ENCODE results near the gene NFATC2.

DNA sequence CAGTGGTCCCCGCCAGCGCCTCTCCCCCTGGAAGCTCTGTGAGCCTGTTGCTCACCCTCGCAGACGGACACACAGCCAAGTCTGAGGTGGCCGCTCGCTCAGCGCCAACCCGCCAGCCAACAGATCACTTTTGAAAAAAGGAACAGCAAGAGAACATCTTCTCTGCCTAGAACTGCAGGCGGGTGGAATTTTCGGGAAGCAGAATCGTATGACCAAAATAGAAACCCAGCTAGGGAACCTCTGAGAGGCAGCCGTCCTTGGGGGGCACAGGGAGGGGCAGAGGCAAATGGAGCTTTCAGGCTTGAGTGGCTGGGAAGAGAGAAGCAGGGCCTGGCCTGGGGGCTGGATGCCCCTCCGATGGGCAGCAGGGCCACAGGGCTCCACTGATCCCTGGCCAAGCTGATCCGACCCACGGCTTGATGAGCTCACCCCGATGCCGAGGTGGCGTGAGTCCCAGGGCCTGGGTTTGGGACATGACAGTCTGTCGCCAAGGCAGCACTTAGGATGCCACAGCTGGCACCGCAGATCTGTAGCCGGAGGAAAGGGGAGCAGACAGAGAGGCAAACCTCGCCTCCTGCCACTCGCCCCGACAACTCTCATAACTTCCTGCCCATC is 9.8 kb downstream of the NFATC2 start:
- TF ChIP-seq, protein P1, sequence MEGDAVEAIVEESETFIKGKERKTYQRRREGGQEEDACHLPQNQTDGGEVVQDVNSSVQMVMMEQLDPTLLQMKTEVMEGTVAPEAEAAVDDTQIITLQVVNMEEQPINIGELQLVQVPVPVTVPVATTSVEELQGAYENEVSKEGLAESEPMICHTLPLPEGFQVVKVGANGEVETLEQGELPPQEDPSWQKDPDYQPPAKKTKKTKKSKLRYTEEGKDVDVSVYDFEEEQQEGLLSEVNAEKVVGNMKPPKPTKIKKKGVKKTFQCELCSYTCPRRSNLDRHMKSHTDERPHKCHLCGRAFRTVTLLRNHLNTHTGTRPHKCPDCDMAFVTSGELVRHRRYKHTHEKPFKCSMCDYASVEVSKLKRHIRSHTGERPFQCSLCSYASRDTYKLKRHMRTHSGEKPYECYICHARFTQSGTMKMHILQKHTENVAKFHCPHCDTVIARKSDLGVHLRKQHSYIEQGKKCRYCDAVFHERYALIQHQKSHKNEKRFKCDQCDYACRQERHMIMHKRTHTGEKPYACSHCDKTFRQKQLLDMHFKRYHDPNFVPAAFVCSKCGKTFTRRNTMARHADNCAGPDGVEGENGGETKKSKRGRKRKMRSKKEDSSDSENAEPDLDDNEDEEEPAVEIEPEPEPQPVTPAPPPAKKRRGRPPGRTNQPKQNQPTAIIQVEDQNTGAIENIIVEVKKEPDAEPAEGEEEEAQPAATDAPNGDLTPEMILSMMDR (IDR thresholded peaks at IDR 0.05; ENCODE audit: poor library complexity): no peak
- TF ChIP-seq EZH2 (IDR thresholded peaks at IDR 0.05; ENCODE audit: borderline replicate concordance) (no peak), EZH2phosphoT487 (IDR thresholded peaks at IDR 0.05; ENCODE audit: low read depth, severe bottlenecking, unreplicated experiment) (no peak)
